ENCODE results near the gene MPRIP. TPM values are rescaled to one million over a fixed set of nuclear protein-coding genes. Genes with fewer than 3 reads are reported as not detected.

The MPRIP gene
- total RNA-seq, 1 experiment from 2014 or later, result 132 TPM

GRCh38 chr17:17001076-17001777 lies 41.0 kb upstream of the MPRIP start:
- H4K20me1 ChIP-seq (ENCODE audit: control insufficient read depth, insufficient read depth, insufficient read length), result no peaks in the 10 kb centered on the region
- Mint-ChIP-seq H3K9me3 (peaks cover 2 to 3% of the 10 kb centered on the region in 2 experiments; a peak in 2 of 5 replicates), H3K27ac (no peak overlapping the region; a peak in 1 of 7 replicates), H3K36me3 (ENCODE audit: insufficient read depth in 1 of 3, low read depth in 3 of 3) (peaks cover 0 to 1% (median 0%) of the 10 kb centered on the region in 3 experiments; a peak in 1 of 7 replicates), H3K4me1 (peaks cover 11 to 21% of the 10 kb centered on the region in 2 experiments), H3K27me3 (ENCODE audit: low read depth) (peaks cover 3% of the 10 kb centered on the region), H3K4me3 (no peak overlapping the region; a peak in 1 of 5 replicates)
- no peak overlapping the region for H2AK5ac ChIP-seq (ENCODE audit: insufficient read length, low read length)
- no peak overlapping the region for H4K91ac ChIP-seq (ENCODE audit: insufficient read length, low read depth, low read length)
- no peak for TF ChIP-seq CTCF (conservative IDR thresholded peaks at IDR 0.05)
- no peaks in the 10 kb centered on the region for H3K4me1 ChIP-seq (ENCODE audit: insufficient read depth, low read length)
- H2BK15ac ChIP-seq (ENCODE audit: low read depth, low read length), result no peak overlapping the region
- no peak overlapping the region for H4K5ac ChIP-seq (ENCODE audit: insufficient read length, low read depth, low read length)
- H3K27me3 ChIP-seq (ENCODE audit: insufficient read depth, low read length), result no peaks in the 10 kb centered on the region
- DNase-seq, result no peak
- no peak overlapping the region for H3K14ac ChIP-seq (ENCODE audit: insufficient read depth, low read length)
- no peak overlapping the region for H2BK20ac ChIP-seq (ENCODE audit: low read depth, low read length, poor library complexity, severe bottlenecking)
- H4K8ac ChIP-seq (replicated peaks; ENCODE audit: insufficient read length, low read depth, low read length), result no peak overlapping the region
- H3K27ac ChIP-seq (ENCODE audit: insufficient read length, low read depth, low read length), result no peak overlapping the region
- H3T11ph ChIP-seq (ENCODE audit: low read length), result no peak overlapping the region
- H2AFZ ChIP-seq (ENCODE audit: low read length), result no peak overlapping the region
- H3K18ac ChIP-seq (ENCODE audit: insufficient read length, low read depth, low read length), result no peak overlapping the region
- no peaks in the 10 kb centered on the region for H3K79me1 ChIP-seq (ENCODE audit: insufficient read depth, low read depth, low read length, poor library complexity, severe bottlenecking)
- H2BK5ac ChIP-seq (ENCODE audit: insufficient read length, low read length), result no peak overlapping the region
- no peaks in the 10 kb centered on the region for H3K23me2 ChIP-seq (ENCODE audit: insufficient read length, low read depth, low read length, poor library complexity, severe bottlenecking)
- no peak overlapping the region for H3K4ac ChIP-seq (ENCODE audit: low read depth, low read length)
- H3K56ac ChIP-seq (ENCODE audit: insufficient read length, low read depth, low read length), result no peak overlapping the region
- H2BK120ac ChIP-seq (ENCODE audit: low read depth, low read length, poor library complexity, severe bottlenecking), result no peak overlapping the region
- H3K4me2 ChIP-seq (ENCODE audit: insufficient read depth, insufficient read length, low read length), result no peak overlapping the region
- H3K9me3 ChIP-seq (ENCODE audit: control insufficient read depth, low read depth, low read length), result no peaks in the 10 kb centered on the region
- no CpG with 5 or more reads among the region's 9 CpGs for WGBS (ENCODE audit: extremely low coverage, insufficient read length, low lambda C conversion rate)
- no peak overlapping the region for H2BK12ac ChIP-seq (ENCODE audit: insufficient read length, low read depth, low read length)
- no peak overlapping the region for H3K23ac ChIP-seq (ENCODE audit: insufficient read length, low read depth, low read length)
- H3K79me2 ChIP-seq (ENCODE audit: insufficient read depth, low read length), result no peaks in the 10 kb centered on the region
- no peak overlapping the region for H3K9ac ChIP-seq (ENCODE audit: extremely low read depth, insufficient read length, low read length)

Data from H9 (cell line).